ENCODE results near the gene HPS5. TPM values are rescaled to one million over a fixed set of nuclear protein-coding genes. Genes with fewer than 3 reads are reported as not detected.

Gene HPS5
- total and polyA plus RNA-seq, 5 donors from 2014 or later: 13.0 to 18.6 (median 14.8) TPM

- Histone ChIP-seq H3K4me3 (ENCODE audit: low read depth, low read length) (no peak overlapping the region), H3K9me3 (ENCODE audit: control insufficient read depth in 2 of 2, low read length in 2 of 2) (no peaks in the 10 kb centered on the region), H3K27ac (ENCODE audit: insufficient read depth, low read length, poor library complexity, severe bottlenecking) (no peak overlapping the region), H3K4me1 (ENCODE audit: control insufficient read depth, insufficient read depth, low read length, poor library complexity, severe bottlenecking) (peaks cover 8% of the 10 kb centered on the region), H3K27me3 (ENCODE audit: control insufficient read depth, insufficient read depth, low read length) (peaks cover 23% of the 10 kb centered on the region), H3K36me3 (ENCODE audit: control insufficient read depth, insufficient read depth, low read length) (no peaks in the 10 kb centered on the region)
- ATAC-seq (ENCODE audit: low read depth in 2 of 2) (peak; percentile 40 to 44), DNase-seq (peak; percentile 47 to 85 (median 75))
- H3K27ac Mint-ChIP-seq: peak overlapping the region in 2 of 3 donors; percentile 20 to 60
- peaks cover 4% of the 10 kb centered on the region for H3K36me3 Mint-ChIP-seq
- peaks cover 11 to 21% (median 15%) of the 10 kb centered on the region in 4 donors for H3K4me1 Mint-ChIP-seq
- H3K4me3 Mint-ChIP-seq: peak overlapping the region in 2 of 4 donors; percentile 62 to 75
- peaks cover 38% of the 10 kb centered on the region for H3K27me3 Mint-ChIP-seq
- H3K9me3 Mint-ChIP-seq: peaks cover 0 to 7% (median 2%) of the 10 kb centered on the region in 7 donors
These were observed 78.1 kb downstream of the HPS5 start for GRCh38 chr11:18243783-18244362.

DNA sequence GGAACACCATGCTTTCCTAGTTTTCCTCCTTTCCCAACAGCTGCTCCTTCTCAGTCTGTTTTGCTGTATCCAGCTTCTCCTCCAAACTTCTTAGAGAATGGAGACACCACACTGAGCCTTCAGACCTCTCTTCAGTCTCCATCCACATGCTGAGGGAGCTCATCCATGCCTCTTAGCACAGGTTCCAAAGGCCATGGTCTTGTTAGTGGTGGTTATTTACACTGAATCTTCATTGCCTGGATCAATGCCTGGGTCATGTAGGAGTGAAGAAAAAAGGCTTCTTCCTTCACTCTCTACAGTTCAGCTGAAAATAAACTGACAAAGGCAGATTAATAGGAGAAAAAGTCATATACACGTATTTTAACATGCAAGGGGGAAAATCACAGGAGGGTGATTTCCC, 82.3 kb downstream of the HPS5 start:
- Mint-ChIP-seq H3K36me3 (peaks cover 4% of the 10 kb centered on the region), H3K27ac (no peak overlapping the region), H3K9me3 (peaks cover 0 to 7% (median 2%) of the 10 kb centered on the region in 7 donors), H3K4me1 (peaks cover 3 to 10% (median 6%) of the 10 kb centered on the region in 4 donors), H3K4me3 (no peak overlapping the region), H3K27me3 (peaks cover 78% of the 10 kb centered on the region)
- DNase-seq (no peak), ATAC-seq (ENCODE audit: low read depth in 2 of 2) (no peak)
- Histone ChIP-seq H3K27me3 (ENCODE audit: control insufficient read depth, insufficient read depth, low read length) (peaks cover 27% of the 10 kb centered on the region), H3K4me1 (ENCODE audit: control insufficient read depth, insufficient read depth, low read length, poor library complexity, severe bottlenecking) (peaks cover 4% of the 10 kb centered on the region), H3K36me3 (ENCODE audit: control insufficient read depth, insufficient read depth, low read length) (no peaks in the 10 kb centered on the region), H3K4me3 (ENCODE audit: low read depth, low read length) (no peak overlapping the region), H3K9me3 (ENCODE audit: control insufficient read depth in 2 of 2, low read length in 2 of 2) (no peaks in the 10 kb centered on the region), H3K27ac (ENCODE audit: insufficient read depth, low read length, poor library complexity, severe bottlenecking) (no peak overlapping the region)

GRCh38 chr11:18236664-18237356, 85.1 kb downstream of the HPS5 start, which contains the start of gene SAA4:
TSS of gene SAA4 (minus strand) at chr11:18236802. CDS start at chr11:18235926, 876 bp downstream.
- Histone ChIP-seq H3K27me3 (ENCODE audit: control insufficient read depth, insufficient read depth, low read length) (peaks cover 27% of the 10 kb centered on the region), H3K9me3 (ENCODE audit: control insufficient read depth in 2 of 2, low read length in 2 of 2) (peaks cover 0 to 3% of the 10 kb centered on the region in 2 experiments), H3K27ac (ENCODE audit: insufficient read depth, low read length, poor library complexity, severe bottlenecking) (no peak within 1 kb of the TSS), H3K4me3 (ENCODE audit: low read depth, low read length) (no peak within 1 kb of the TSS), H3K4me1 (ENCODE audit: control insufficient read depth, insufficient read depth, low read length, poor library complexity, severe bottlenecking) (no peaks in the 10 kb centered on the region), H3K36me3 (ENCODE audit: control insufficient read depth, insufficient read depth, low read length) (no peaks in the 10 kb centered on the region)
- peaks cover 72% of the 10 kb centered on the region for H3K27me3 Mint-ChIP-seq
- no peak within 1 kb of the TSS for H3K4me3 Mint-ChIP-seq
- no peak within 1 kb of the TSS for H3K27ac Mint-ChIP-seq
- ATAC-seq (ENCODE audit: low read depth in 2 of 2) (no peak), DNase-seq (no peak)
- H3K4me1 Mint-ChIP-seq: no peaks in the 10 kb centered on the region
- peaks cover 0 to 4% (median 0%) of the 10 kb centered on the region in 7 donors for H3K9me3 Mint-ChIP-seq
- peaks cover 4% of the 10 kb centered on the region for H3K36me3 Mint-ChIP-seq

GRCh38 chr11:18235394-18236334, 86.3 kb downstream of the HPS5 start:
- peaks cover 4% of the 10 kb centered on the region for H3K36me3 Mint-ChIP-seq
- no peak overlapping the region for H3K4me3 Mint-ChIP-seq
- Histone ChIP-seq H3K4me1 (ENCODE audit: control insufficient read depth, insufficient read depth, low read length, poor library complexity, severe bottlenecking) (no peaks in the 10 kb centered on the region), H3K27ac (ENCODE audit: insufficient read depth, low read length, poor library complexity, severe bottlenecking) (no peak overlapping the region), H3K27me3 (ENCODE audit: control insufficient read depth, insufficient read depth, low read length) (peaks cover 18% of the 10 kb centered on the region), H3K4me3 (ENCODE audit: low read depth, low read length) (no peak overlapping the region), H3K36me3 (ENCODE audit: control insufficient read depth, insufficient read depth, low read length) (no peaks in the 10 kb centered on the region), H3K9me3 (ENCODE audit: control insufficient read depth in 2 of 2, low read length in 2 of 2) (peaks cover 0 to 3% of the 10 kb centered on the region in 2 experiments)
- no peak overlapping the region for H3K27ac Mint-ChIP-seq
- H3K4me1 Mint-ChIP-seq: no peaks in the 10 kb centered on the region
- H3K9me3 Mint-ChIP-seq: peaks cover 0 to 4% (median 0%) of the 10 kb centered on the region in 7 donors
- no peak for ATAC-seq (ENCODE audit: low read depth in 2 of 2)
- H3K27me3 Mint-ChIP-seq: peaks cover 62% of the 10 kb centered on the region
- no peak for DNase-seq

DNA sequence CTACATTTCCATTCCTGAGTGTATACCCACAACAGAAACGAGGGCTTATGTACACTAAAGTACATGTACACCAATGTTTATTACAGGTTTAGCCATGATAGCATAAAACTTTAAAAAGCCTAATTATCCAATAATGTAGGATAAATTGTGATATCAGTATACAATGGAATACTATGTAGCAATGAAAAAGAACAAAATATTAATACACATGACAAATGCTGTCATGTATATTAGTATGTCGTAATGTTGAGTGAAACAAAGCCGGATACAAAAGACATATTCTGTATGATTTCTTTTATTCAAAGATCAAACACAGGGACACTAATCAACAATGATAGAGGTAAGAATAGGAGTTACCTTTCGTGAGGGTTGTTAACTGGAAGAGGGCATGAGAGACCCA, 88.0 kb downstream of the HPS5 start:
- peaks cover 0 to 2% (median 0%) of the 10 kb centered on the region in 7 donors for H3K9me3 Mint-ChIP-seq
- no peak overlapping the region for H3K4me3 ChIP-seq (ENCODE audit: low read depth, low read length)
- H3K4me1 Mint-ChIP-seq: no peaks in the 10 kb centered on the region
- H3K27ac Mint-ChIP-seq: no peak overlapping the region
- DNase-seq (no peak), ATAC-seq (ENCODE audit: low read depth in 2 of 2) (no peak)
- H3K9me3 ChIP-seq (ENCODE audit: control insufficient read depth in 2 of 2, low read length in 2 of 2): peaks cover 0 to 3% of the 10 kb centered on the region in 2 experiments
- no peaks in the 10 kb centered on the region for H3K4me1 ChIP-seq (ENCODE audit: control insufficient read depth, insufficient read depth, low read length, poor library complexity, severe bottlenecking)
- H3K27ac ChIP-seq (ENCODE audit: insufficient read depth, low read length, poor library complexity, severe bottlenecking): no peak overlapping the region
- peaks cover 5% of the 10 kb centered on the region for H3K27me3 ChIP-seq (ENCODE audit: control insufficient read depth, insufficient read depth, low read length)
- no peaks in the 10 kb centered on the region for H3K36me3 Mint-ChIP-seq
- H3K36me3 ChIP-seq (ENCODE audit: control insufficient read depth, insufficient read depth, low read length): no peaks in the 10 kb centered on the region
- H3K4me3 Mint-ChIP-seq: no peak overlapping the region
- H3K27me3 Mint-ChIP-seq: peaks cover 45% of the 10 kb centered on the region

- Histone ChIP-seq H3K27ac (ENCODE audit: insufficient read depth, low read length, poor library complexity, severe bottlenecking) (no peak overlapping the region), H3K9me3 (ENCODE audit: control insufficient read depth in 2 of 2, low read length in 2 of 2) (peaks cover 0 to 3% of the 10 kb centered on the region in 2 experiments), H3K4me1 (ENCODE audit: control insufficient read depth, insufficient read depth, low read length, poor library complexity, severe bottlenecking) (no peaks in the 10 kb centered on the region), H3K27me3 (ENCODE audit: control insufficient read depth, insufficient read depth, low read length) (peaks cover 2% of the 10 kb centered on the region), H3K4me3 (ENCODE audit: low read depth, low read length) (no peak overlapping the region), H3K36me3 (ENCODE audit: control insufficient read depth, insufficient read depth, low read length) (no peaks in the 10 kb centered on the region)
- H3K9me3 Mint-ChIP-seq: peaks cover 0 to 2% (median 0%) of the 10 kb centered on the region in 7 donors
- H3K4me3 Mint-ChIP-seq: no peak overlapping the region
- no peaks in the 10 kb centered on the region for H3K4me1 Mint-ChIP-seq
- ATAC-seq (ENCODE audit: low read depth in 2 of 2) (no peak), DNase-seq (no peak)
- peaks cover 22% of the 10 kb centered on the region for H3K27me3 Mint-ChIP-seq
- H3K36me3 Mint-ChIP-seq: no peaks in the 10 kb centered on the region
- H3K27ac Mint-ChIP-seq: no peak overlapping the region
These were observed 91.1 kb downstream of the HPS5 start for GRCh38 chr11:18230859-18231258.

DNA sequence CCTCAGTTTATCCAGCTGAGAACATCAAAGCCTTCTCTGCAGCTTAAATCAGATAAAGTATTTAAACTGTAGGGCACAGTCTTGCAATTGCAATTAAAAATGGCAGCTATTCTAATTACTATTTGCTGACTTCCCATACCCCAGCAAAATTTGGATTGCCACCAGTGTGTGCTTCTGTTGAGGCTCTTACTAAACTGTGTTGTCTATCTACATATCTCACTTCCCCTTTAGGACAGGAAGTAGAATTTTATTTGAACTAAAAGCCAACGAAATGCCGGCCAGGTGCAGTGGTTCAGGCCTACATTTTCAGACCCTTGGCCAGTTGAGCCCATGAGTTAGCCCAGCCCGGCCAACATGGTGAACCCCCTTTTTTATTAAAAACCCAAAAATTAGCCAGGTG, 92.4 kb downstream of the HPS5 start:
- no peaks in the 10 kb centered on the region for H3K4me1 Mint-ChIP-seq
- H3K4me1 ChIP-seq (ENCODE audit: control insufficient read depth, insufficient read depth, low read length, poor library complexity, severe bottlenecking): no peaks in the 10 kb centered on the region
- no peak overlapping the region for H3K4me3 ChIP-seq (ENCODE audit: low read depth, low read length)
- H3K27ac ChIP-seq (ENCODE audit: insufficient read depth, low read length, poor library complexity, severe bottlenecking): no peak overlapping the region
- peaks cover 0 to 3% of the 10 kb centered on the region in 2 experiments for H3K9me3 ChIP-seq (ENCODE audit: control insufficient read depth in 2 of 2, low read length in 2 of 2)
- peaks cover 2% of the 10 kb centered on the region for H3K27me3 ChIP-seq (ENCODE audit: control insufficient read depth, insufficient read depth, low read length)
- H3K9me3 Mint-ChIP-seq: peaks cover 0 to 2% (median 0%) of the 10 kb centered on the region in 7 donors
- H3K36me3 ChIP-seq (ENCODE audit: control insufficient read depth, insufficient read depth, low read length): no peaks in the 10 kb centered on the region
- no peak overlapping the region for H3K27ac Mint-ChIP-seq
- no peak for ATAC-seq (ENCODE audit: low read depth in 2 of 2)
- no peak for DNase-seq
- no peaks in the 10 kb centered on the region for H3K36me3 Mint-ChIP-seq
- H3K4me3 Mint-ChIP-seq: no peak overlapping the region
- peaks cover 12% of the 10 kb centered on the region for H3K27me3 Mint-ChIP-seq

Data from CD4-positive, CD25-positive, alpha-beta regulatory T cell (primary cell).